CD4-positive, alpha-beta T cell treated with Interleukin-17A for 4 hours (primary cell): ENCODE data around the gene ETV5.
A peak's percentile ranks its signal among the peaks of the same experiment; 100 is the strongest.

Source experiments
- DNase-seq: peaks from one replicate; pipeline ENCODE4 v3.0.0-alpha.2; 2020; ENCODE audit warnings: mixed read lengths

The ETV5 gene

GRCh38 chr3:186121968-186122367, 13.1 kb upstream of the ETV5 start:
- no peak for DNase-seq

- no peak for DNase-seq
Measured at GRCh38 chr3:186121278-186121677, 12.4 kb upstream of the ETV5 start.

- DNase-seq, result no peak
Measured at GRCh38 chr3:186119499-186119898, 10.6 kb upstream of the ETV5 start.

- no peak for DNase-seq
Measured at GRCh38 chr3:186118692-186119091, 9.8 kb upstream of the ETV5 start.

GRCh38 chr3:186117521-186118134, 8.7 kb upstream of the ETV5 start:
- no peak for DNase-seq

GRCh38 chr3:186115239-186115996, 6.5 kb upstream of the ETV5 start:
- no peak for DNase-seq

GRCh38 chr3:186110975-186111974, 2.4 kb upstream of the ETV5 start:
- DNase-seq, result no peak

GRCh38 chr3:186109897-186110803, 1.3 kb upstream of the ETV5 start:
- DNase-seq, result peak; percentile 6

- peak; percentile 14 for DNase-seq
Measured at GRCh38 chr3:186108106-186108940, 566 bp downstream of the ETV5 start.

GRCh38 chr3:186107215-186108105, 1.4 kb downstream of the ETV5 start:
- DNase-seq, result peak; percentile 57

- no peak for DNase-seq
Measured at GRCh38 chr3:186105543-186105942, 3.3 kb downstream of the ETV5 start.

GRCh38 chr3:186102687-186103086, 6.2 kb downstream of the ETV5 start:
- no peak for DNase-seq

GRCh38 chr3:186100398-186100797, 8.5 kb downstream of the ETV5 start:
- DNase-seq, result no peak

GRCh38 chr3:186099178-186099577, 9.7 kb downstream of the ETV5 start:
- no peak for DNase-seq

- no peak for DNase-seq
Measured at GRCh38 chr3:186098740-186099139, 10.1 kb downstream of the ETV5 start.

- DNase-seq, result no peak
Measured at GRCh38 chr3:186097663-186098451, 11.0 kb downstream of the ETV5 start.

GRCh38 chr3:186097317-186097662, 11.6 kb downstream of the ETV5 start:
- no peak for DNase-seq

GRCh38 chr3:186096290-186096689, 12.6 kb downstream of the ETV5 start:
- no peak for DNase-seq

GRCh38 chr3:186095561-186096081, 13.3 kb downstream of the ETV5 start:
- no peak for DNase-seq
